ENCODE results near the gene CPN1. TPM values are rescaled to one million over a fixed set of nuclear protein-coding genes. Genes with fewer than 3 reads are reported as not detected.

The CPN1 gene
- total and polyA plus RNA-seq, 2 experiments from 2014 or later: 0.32 TPM; not detected in 1

DNA sequence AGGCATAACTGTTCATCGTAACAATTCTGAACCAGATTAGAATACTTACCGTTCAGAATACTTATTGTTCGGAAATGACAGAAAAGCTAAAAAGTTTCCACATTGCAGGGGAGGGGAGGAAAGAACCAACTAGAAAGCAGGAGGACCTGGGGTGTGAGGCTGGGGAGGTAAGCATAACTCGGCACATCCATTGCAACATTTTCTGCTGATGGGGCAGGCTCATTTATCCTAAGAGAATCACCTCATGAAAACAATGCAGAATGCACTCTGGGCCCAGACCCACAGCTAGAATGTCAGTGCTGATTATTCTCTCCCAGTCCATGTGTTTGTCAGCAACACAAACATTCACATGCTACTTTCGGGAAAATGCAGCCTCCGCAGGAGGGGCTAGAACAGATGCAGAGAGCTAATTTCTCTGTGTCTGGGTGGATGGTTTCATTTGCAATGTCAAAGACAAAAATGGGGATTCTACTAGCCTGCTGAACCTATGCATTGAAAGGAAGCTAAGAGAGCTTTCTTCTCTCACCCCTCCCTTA is 81.5 kb downstream of the CPN1 start:
- Mint-ChIP-seq H3K4me3 (no peak overlapping the region), H3K4me1 (peaks cover 18% of the 10 kb centered on the region), H3K27ac (no peak overlapping the region), H3K36me3 (ENCODE audit: low read depth) (no peaks in the 10 kb centered on the region), H3K27me3 (ENCODE audit: insufficient read depth, low read depth, poor library complexity) (no peaks in the 10 kb centered on the region), H3K9me3 (no peaks in the 10 kb centered on the region; the same call in 2 of the 3 replicates)
- Histone ChIP-seq H4K20me1 (replicated peaks; ENCODE audit: insufficient read depth) (no peaks in the 10 kb centered on the region), H3K27me3 (ENCODE audit: insufficient read depth) (no peaks in the 10 kb centered on the region), H3K4me3 (no peak overlapping the region), H3K36me3 (ENCODE audit: insufficient read depth) (no peaks in the 10 kb centered on the region), H3K79me2 (replicated peaks; ENCODE audit: insufficient read depth) (peaks cover 27% of the 10 kb centered on the region), H3K9me2 (ENCODE audit: insufficient read depth) (no peaks in the 10 kb centered on the region), H3K27ac (ENCODE audit: low read depth) (no peak overlapping the region; the same call in 1 of the 2 replicates), H3K4me2 (no peak overlapping the region), H3F3A (replicated peaks; ENCODE audit: low read depth) (no peaks in the 10 kb centered on the region), H2AFZ (no peak overlapping the region), H3K4me1 (ENCODE audit: insufficient read depth) (peaks cover 9% of the 10 kb centered on the region; the same call in 1 of the 2 replicates)
- TF ChIP-seq, protein P1, sequence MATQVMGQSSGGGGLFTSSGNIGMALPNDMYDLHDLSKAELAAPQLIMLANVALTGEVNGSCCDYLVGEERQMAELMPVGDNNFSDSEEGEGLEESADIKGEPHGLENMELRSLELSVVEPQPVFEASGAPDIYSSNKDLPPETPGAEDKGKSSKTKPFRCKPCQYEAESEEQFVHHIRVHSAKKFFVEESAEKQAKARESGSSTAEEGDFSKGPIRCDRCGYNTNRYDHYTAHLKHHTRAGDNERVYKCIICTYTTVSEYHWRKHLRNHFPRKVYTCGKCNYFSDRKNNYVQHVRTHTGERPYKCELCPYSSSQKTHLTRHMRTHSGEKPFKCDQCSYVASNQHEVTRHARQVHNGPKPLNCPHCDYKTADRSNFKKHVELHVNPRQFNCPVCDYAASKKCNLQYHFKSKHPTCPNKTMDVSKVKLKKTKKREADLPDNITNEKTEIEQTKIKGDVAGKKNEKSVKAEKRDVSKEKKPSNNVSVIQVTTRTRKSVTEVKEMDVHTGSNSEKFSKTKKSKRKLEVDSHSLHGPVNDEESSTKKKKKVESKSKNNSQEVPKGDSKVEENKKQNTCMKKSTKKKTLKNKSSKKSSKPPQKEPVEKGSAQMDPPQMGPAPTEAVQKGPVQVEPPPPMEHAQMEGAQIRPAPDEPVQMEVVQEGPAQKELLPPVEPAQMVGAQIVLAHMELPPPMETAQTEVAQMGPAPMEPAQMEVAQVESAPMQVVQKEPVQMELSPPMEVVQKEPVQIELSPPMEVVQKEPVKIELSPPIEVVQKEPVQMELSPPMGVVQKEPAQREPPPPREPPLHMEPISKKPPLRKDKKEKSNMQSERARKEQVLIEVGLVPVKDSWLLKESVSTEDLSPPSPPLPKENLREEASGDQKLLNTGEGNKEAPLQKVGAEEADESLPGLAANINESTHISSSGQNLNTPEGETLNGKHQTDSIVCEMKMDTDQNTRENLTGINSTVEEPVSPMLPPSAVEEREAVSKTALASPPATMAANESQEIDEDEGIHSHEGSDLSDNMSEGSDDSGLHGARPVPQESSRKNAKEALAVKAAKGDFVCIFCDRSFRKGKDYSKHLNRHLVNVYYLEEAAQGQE (IDR thresholded peaks at IDR 0.05; ENCODE audit: unreplicated experiment): no peak
- DNase-seq (ENCODE audit: low spot score) (no peak), ATAC-seq (no peak; the same call in 2 of the 3 replicates)

DNA sequence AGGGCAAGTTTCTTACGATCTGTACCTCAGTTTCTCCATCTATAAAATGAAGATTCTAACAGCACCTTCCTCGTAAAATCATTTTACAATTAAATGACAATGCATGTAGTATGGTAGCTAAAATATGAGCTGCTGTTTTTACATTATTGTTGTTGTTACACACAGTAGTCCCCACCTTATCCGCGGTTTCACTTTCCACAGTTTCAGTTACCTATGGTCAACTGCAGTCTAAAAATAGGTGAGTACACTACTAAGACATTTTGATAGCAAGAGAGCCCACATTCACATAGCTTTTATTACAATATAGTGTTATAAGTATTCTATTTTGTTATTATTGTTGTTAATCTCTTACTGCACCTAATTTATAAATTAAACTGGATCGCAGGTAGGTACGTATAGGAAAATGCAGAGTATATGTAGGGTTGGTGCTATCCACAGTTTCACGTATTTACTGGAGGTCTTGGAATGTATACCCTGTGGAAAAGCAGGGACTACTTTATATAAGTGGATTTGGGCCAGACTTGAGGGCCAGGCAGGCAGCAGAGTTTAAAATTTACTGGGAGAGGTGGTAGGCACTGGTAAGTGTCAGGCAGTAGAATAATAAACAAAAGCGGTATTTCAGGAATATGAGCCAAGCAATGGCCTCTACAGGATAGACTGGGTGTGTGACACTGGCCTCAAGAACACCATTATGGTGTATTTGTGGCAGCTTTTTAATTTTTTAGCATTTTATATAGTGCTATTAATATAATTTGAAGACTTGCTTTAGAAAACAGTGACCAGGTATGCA is 82.2 kb downstream of the CPN1 start:
- H3K27ac ChIP-seq (ENCODE audit: low read depth): no peak overlapping the region
- no peaks in the 10 kb centered on the region for H4K20me1 ChIP-seq (replicated peaks; ENCODE audit: insufficient read depth)
- TF ChIP-seq NANOG (IDR thresholded peaks at IDR 0.05; ENCODE audit: borderline replicate concordance): no peak
- no peaks in the 10 kb centered on the region for H3F3A ChIP-seq (replicated peaks; ENCODE audit: low read depth)
- H3K9me2 ChIP-seq (ENCODE audit: insufficient read depth): no peaks in the 10 kb centered on the region
- ATAC-seq: no peak
- Mint-ChIP-seq H3K27me3 (ENCODE audit: insufficient read depth, low read depth, poor library complexity) (no peaks in the 10 kb centered on the region), H3K36me3 (ENCODE audit: low read depth) (no peaks in the 10 kb centered on the region), H3K4me3 (no peak overlapping the region), H3K4me1 (peaks cover 16% of the 10 kb centered on the region), H3K27ac (no peak overlapping the region; the same call in 1 of the 2 replicates), H3K9me3 (no peaks in the 10 kb centered on the region; the same call in 2 of the 3 replicates)
- no peak overlapping the region for H2AFZ ChIP-seq
- no peaks in the 10 kb centered on the region for H3K36me3 ChIP-seq (ENCODE audit: insufficient read depth)
- peaks cover 9% of the 10 kb centered on the region; the same call in 1 of the 2 replicates for H3K4me1 ChIP-seq (ENCODE audit: insufficient read depth)
- H3K79me2 ChIP-seq (replicated peaks; ENCODE audit: insufficient read depth): peaks cover 21% of the 10 kb centered on the region
- H3K4me3 ChIP-seq: no peak overlapping the region
- DNase-seq (ENCODE audit: low spot score): no peak
- no peak overlapping the region for H3K4me2 ChIP-seq
- H3K27me3 ChIP-seq (ENCODE audit: insufficient read depth): no peaks in the 10 kb centered on the region

DNA sequence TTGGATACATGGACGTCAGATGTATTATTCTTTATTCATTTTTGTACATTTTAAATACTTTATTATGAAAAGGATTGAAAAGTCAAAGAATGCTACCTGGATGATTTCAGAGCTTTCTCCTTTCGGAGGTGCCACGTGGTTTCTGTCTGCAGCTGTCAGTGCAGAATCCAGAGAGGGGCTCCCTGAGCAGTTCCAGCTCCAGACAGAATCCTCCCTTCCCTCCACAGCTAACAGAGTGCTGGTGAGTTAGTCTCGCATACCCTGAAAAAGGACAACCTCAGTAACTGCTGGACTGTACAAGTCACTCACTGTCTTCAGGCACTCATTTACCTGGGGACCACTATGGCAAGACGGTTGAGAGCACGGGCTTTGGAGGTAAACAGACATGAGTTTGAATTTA is 82.8 kb downstream of the CPN1 start:
- no peaks in the 10 kb centered on the region for H3F3A ChIP-seq (replicated peaks; ENCODE audit: low read depth)
- H2AFZ ChIP-seq: no peak overlapping the region
- no peaks in the 10 kb centered on the region for H3K27me3 Mint-ChIP-seq (ENCODE audit: insufficient read depth, low read depth, poor library complexity)
- DNase-seq (ENCODE audit: low spot score) (no peak), ATAC-seq (no peak)
- no peak overlapping the region for H3K4me2 ChIP-seq
- no peaks in the 10 kb centered on the region for H3K36me3 Mint-ChIP-seq (ENCODE audit: low read depth)
- H3K27ac ChIP-seq (ENCODE audit: low read depth): no peak overlapping the region
- no peaks in the 10 kb centered on the region for H3K27me3 ChIP-seq (ENCODE audit: insufficient read depth)
- peaks cover 18% of the 10 kb centered on the region for H3K4me1 Mint-ChIP-seq
- no peak overlapping the region for H3K4me3 ChIP-seq
- no peak for TF ChIP-seq JUNB (IDR thresholded peaks at IDR 0.05; ENCODE audit: unreplicated experiment)
- TF ChIP-seq ZNF114 (CRISPR knock-in tag; IDR thresholded peaks at IDR 0.05): no peak
- no peaks in the 10 kb centered on the region for H3K9me2 ChIP-seq (ENCODE audit: insufficient read depth)
- H3K9me3 Mint-ChIP-seq: no peaks in the 10 kb centered on the region; the same call in 2 of the 3 replicates
- no peaks in the 10 kb centered on the region for H4K20me1 ChIP-seq (replicated peaks; ENCODE audit: insufficient read depth)
- H3K4me1 ChIP-seq (ENCODE audit: insufficient read depth): peaks cover 9% of the 10 kb centered on the region; the same call in 1 of the 2 replicates
- H3K27ac Mint-ChIP-seq: no peak overlapping the region
- no peak overlapping the region for H3K4me3 Mint-ChIP-seq
- H3K36me3 ChIP-seq (ENCODE audit: insufficient read depth): no peaks in the 10 kb centered on the region
- H3K79me2 ChIP-seq (replicated peaks; ENCODE audit: insufficient read depth): peaks cover 17% of the 10 kb centered on the region; the same call in 1 of the 2 replicates
